Fibroblast of peridontal ligament (primary cell): ENCODE data around the gene SLC29A4.
"Not testable (repeated sequence)": the region's sequence is repeated elsewhere in the genome, so short reads cannot be mapped to it uniquely, and the experiment has no call there.

Experiments used
- DNase-seq: peaks from one replicate; pipeline ENCODE4 v3.0.0-alpha.2; 2010; ENCODE audit errors: extremely low read depth

SLC29A4 gene

GRCh38 chr7:5296015-5296610, 13.4 kb downstream of the SLC29A4 start:
- DNase-seq, result no peak

- DNase-seq, result no peak
Measured at GRCh38 chr7:5296611-5297226, 14.0 kb downstream of the SLC29A4 start.

DNA sequence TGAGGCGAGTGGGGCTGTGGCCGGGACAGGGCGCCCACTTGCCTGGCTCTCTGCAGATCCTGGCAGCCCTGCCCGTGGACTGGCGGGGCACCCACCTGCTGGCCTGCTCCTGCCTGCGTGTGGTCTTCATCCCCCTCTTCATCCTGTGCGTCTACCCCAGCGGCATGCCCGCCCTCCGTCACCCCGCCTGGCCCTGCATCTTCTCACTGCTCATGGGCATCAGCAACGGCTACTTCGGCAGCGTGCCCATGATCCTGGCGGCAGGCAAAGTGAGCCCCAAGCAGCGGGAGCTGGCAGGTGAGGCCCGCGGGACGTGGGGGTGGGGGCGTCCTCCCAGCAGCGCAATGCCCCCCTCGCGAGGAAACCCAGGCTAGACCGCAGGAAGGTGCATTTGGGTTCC, 17.6 kb downstream of the SLC29A4 start:
- DNase-seq, result no peak

GRCh38 chr7:5302577-5302976, 19.8 kb downstream of the SLC29A4 start:
- DNase-seq, result no peak

GRCh38 chr7:5303061-5303460, 20.3 kb downstream of the SLC29A4 start:
- no peak for DNase-seq

DNA sequence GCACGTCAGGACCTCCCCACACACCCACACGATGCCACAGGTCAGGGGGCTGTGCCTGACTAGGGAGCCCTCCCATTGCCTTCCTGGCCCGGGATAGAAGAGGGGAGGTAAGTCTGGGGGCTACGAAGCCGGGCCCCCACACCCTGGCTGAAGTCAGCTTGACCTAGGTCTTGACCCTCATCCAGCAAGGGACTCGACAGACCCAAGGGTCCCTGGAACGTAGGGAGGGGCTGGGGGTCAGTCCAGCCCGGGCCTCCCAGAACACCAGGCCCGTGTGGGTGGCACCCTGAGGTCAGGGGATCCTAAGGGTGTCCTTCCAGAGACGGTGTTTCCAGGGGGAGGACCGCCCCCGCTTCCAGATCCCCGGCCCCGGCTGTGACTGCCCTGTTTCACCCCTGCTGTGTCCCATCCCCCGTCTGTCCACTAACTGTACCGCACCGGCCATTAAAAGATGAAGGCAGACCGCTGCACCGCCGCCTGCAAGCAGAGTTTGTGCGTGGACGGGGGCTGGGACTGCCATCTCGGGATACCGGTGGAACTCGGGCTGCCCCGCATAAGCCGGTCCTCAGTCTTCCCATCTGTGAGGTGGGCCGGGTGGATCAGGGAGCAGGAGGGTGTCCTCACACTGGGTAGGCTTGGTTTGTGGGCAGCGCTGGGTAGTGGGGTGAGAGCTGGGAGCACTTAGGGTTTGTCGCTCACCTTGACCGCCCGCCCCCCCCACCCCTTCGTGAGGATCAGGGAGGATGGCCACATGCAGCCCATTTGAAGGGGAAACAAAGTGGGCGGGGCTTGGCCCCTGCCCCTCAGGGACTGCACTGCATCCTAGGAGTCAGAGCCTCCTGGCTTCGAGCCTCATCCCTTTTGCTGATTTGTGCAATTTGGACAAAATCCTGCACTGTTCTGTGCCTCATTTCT, 21.1 kb downstream of the SLC29A4 start:
- DNase-seq, result no peak

GRCh38 chr7:5305050-5305449, 22.3 kb downstream of the SLC29A4 start:
- not testable (repeated sequence) for DNase-seq

DNA sequence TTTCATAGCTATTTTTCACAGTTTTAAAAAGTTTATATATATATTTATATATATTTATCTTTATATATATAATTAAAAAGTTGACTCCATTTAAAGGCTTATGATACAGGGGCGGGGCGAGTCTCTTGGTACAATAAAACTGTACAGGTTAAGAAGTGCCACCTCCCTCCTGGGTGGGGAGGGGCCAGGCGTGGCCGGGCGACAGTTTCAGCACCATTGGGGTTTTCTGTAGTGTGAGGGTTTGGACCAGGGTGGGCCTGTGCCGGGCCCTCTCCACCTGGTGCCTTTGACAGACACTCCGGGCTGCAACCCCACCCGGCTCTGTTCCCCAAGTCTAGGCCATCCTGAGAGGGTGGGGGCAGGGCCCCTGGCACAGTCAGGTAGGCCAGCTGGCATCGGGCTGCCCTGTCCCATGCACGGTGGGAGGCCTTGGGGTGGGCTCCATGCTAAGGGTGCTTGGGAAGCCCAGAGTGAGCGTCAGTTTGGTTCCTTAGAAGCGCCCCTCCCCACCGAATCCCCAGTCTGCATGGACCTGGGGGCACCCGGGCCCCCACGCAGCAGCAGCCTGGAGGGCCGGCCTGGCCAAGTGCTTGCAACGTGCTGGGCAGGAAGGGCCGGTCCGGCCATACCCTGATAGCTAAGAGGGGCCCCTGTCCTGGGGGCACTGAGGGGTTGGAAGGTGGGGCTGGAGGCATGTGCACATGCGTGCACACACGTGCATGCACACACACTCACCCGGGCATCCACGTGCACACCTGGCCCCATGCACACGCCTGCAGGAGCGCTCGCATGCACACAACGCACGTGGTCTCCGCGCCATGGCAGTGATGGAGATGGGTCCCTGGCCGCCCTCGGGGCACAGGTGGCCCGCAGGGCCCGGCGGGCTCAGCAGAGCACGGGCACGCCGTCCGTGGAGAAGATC, 24.7 kb downstream of the SLC29A4 start:
- DNase-seq, result not testable (repeated sequence)

DNA sequence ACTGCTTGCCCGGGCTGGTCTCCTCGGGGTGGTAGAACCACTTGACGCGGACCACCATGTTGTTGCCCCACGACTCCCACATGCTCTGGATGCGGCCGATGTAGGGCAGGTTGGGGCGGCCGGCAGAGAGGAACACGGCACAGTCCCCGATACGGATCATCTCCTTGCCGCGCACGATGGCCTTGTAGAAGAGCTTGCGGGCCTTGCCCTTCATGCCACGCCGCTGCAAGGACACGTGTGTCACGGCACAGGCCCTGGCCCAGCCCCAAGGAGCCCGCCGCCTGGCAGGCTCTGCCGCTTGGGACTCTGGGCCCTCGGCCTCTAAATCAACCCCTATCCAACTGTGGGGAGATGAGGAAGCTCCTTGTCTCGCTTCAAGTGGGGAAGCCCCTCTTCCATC, 26.4 kb downstream of the SLC29A4 start:
- DNase-seq, result no peak

- DNase-seq, result no peak
Measured at GRCh38 chr7:5310822-5311405, 28.2 kb downstream of the SLC29A4 start.

DNA sequence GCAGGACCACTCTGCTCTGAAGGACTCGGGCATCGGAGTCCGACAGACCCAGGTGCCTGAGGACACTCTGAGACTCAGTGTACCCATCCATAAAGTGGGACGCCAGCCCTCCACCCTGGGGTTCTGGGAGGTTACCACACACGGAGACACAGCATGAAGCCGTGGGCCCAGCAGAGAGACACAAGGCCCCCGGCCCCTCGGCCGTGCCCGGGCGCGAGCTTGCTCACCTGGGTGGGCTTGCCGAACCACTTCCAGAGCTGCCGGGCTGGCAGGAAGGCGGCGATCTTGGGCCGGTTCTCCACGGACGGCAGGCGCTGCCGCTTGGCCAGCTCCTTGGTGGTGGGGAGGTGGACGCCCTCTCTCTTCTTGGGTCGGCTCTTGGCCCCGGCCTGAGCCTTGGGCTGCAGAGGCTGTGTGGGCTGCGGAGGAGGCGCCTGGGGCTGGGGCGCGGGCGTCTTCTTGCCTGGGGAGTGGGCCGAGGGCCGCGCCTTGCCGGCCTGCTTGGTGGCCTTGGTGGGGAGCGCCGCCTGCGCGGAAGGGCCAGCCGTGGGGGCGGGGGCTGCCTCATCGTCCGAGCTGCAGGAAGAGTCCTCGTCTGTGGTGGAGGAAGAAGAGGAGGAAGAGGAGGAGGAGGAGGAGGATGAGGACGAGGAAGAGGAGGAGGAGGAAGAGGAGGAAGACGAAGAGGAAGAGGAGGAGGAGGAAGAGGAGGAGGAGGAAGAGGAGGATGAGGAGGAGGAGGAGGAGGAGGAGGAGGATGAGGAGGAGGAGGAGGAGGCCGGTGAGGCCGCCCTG, 29.7 kb downstream of the SLC29A4 start:
- not testable (repeated sequence) for DNase-seq

- not testable (repeated sequence) for DNase-seq
Measured at GRCh38 chr7:5313076-5313885, 30.5 kb downstream of the SLC29A4 start.

GRCh38 chr7:5314864-5315263, 32.1 kb downstream of the SLC29A4 start:
- DNase-seq, result no peak

DNA sequence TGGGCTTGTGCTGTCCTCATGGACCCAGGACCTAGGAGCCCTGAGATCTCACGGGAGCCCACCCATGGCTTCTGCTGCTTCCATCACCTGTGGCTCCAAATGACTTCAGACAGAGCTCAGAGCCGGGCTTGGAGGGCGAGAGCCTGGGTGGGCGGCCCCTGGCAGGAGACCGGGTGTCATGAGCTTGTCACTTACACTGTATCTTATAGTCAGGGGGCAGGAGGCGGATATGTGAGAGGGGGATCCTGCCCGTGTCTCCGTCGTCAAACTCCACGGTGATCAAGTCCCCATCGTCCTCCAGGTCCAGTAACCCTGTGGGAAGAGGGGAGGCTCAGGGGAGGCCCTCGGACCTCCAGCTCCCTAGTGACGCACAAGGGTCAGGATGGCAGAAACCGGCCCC, 33.0 kb downstream of the SLC29A4 start:
- no peak for DNase-seq

- not testable (repeated sequence) for DNase-seq
Measured at GRCh38 chr7:5318613-5319012, 35.9 kb downstream of the SLC29A4 start.

DNA sequence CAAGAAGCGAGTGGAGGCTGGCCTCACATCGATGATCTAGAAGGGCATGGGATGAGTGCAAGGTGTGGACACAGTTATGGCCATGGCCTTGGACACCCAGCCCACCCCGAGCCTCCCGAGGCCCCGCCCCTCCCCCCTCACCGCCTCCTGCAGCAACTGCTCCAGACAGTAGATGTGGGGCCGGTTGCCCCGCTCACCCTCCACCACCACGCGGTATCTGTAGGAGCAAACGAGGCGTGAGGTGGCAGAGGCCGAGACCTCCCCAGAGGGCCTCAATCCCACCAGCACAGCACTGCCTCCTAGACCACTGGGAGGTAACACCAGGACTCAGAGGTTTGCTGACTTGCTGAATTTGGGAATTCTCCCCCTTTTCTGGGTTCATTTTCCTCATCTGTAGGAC, 37.6 kb downstream of the SLC29A4 start:
- DNase-seq, result no peak

- DNase-seq, result no peak
Measured at GRCh38 chr7:5320802-5321396, 38.2 kb downstream of the SLC29A4 start.

DNA sequence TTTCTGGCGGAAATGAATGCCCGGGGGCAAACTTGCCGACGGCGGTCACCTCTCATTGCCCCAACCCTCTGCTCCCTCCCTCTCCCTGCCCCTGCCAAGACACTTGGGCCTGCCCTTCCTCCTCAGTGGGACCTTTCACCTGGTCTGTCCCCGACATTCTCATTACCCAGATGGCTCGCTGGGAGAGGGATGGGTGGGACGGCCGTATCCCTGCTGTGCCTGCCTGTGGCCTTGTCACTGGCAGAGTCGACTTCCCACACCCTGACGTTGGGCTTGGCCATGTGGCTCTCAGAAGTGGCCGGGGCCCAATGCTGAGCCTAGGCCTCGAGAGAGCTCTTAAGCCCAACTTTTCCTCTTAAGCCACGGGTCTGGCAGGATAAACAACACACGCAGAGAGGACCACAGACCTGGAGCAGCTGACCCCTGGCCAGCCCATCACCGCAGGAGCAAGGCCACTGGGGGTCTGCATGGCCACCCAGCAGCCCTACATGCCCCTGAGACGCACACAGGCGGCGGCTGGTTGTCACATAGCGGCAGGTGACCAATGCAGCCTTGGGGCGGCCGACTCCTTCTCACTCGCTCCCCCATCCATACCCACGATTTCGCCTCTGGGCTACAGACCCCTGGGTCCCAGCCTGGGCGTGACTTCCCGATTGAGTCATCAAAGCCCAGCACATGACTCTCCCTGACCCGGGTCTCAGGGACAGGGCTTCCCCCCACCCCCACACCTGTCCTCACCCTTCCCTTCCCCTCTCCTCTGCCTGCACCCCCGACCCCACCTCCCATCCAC, 40.1 kb downstream of the SLC29A4 start:
- DNase-seq, result no peak
